Activated CD8-positive, alpha-beta memory T cell treated with anti-CD3 and anti-CD28 coated beads for 48 hours (primary cell): Measurements from ENCODE around the gene HLA-DQA1.
"Not testable (repeated sequence)": the region's sequence is repeated elsewhere in the genome, so short reads cannot be mapped to it uniquely, and the experiment has no call there.

Source experiments
- DNase-seq, 3 experiments: peaks; one replicate each; pipeline ENCODE4 v3.0.0-alpha.2; 2020; ENCODE audit warnings: low read depth in 2 of 3, low spot score in 2 of 3

Gene HLA-DQA1

GRCh38 chr6:32621372-32621771 lies 15.8 kb upstream of the HLA-DQA1 start:
- no peak for DNase-seq

DNA sequence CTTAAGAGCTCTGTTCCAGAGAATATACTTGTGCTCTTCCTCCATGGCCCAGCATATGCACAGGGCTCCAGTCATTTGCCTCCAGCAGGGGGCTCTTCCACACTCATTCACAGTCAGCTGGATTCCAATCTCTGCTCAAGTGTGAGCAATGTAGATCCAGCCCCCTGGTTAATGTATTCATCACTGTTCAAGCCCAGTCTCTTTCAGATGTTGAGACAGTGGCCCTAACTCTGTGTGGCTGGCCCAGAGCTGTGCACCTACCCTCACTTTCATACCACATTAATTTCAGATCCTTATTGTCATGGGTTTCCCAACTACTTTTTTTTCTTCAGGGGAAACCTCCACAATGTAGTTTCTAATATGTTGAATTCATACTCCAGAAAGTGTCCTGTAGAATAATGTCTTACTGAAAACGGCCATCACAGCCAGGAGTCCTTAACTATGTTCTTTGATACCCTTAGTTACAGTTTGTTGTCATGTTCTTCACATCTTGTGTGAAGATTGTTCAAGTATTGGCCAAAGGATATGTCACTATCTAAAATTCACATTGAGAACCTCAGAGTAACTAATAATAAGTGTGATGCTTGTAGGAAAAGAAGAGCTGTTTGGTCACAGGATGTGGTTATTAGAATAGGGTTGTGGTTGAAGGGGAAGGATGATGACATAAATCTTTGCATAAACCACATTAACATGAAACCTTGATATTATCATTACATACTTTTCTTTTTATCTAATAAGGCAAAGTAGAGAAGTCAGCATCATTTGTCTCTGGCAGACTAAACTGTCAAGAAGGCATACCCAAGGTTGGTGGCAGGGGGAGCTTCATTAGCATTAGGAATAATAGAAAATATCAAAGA lies 14.4 kb upstream of the HLA-DQA1 start:
- DNase-seq: no peak

GRCh38 chr6:32623693-32624092 lies 13.5 kb upstream of the HLA-DQA1 start:
- no peak for DNase-seq

- no peak for DNase-seq
Measured at GRCh38 chr6:32624565-32624964, 12.6 kb upstream of the HLA-DQA1 start.

- DNase-seq: no peak
Measured at GRCh38 chr6:32625137-32625536, 12.1 kb upstream of the HLA-DQA1 start.

GRCh38 chr6:32627249-32627648 lies 10.0 kb upstream of the HLA-DQA1 start:
- no peak for DNase-seq

GRCh38 chr6:32627831-32628230 lies 9.4 kb upstream of the HLA-DQA1 start:
- DNase-seq: no peak

- DNase-seq: not testable (repeated sequence)
Measured at GRCh38 chr6:32629793-32630192, 7.4 kb upstream of the HLA-DQA1 start.

- no peak for DNase-seq
Measured at GRCh38 chr6:32635526-32636123, 1.6 kb upstream of the HLA-DQA1 start.

- no peak for DNase-seq
Measured at GRCh38 chr6:32637883-32638282, 677 bp downstream of the HLA-DQA1 start.

GRCh38 chr6:32638532-32639219 lies 1.5 kb downstream of the HLA-DQA1 start:
- DNase-seq: no peak

GRCh38 chr6:32639440-32640394 lies 2.5 kb downstream of the HLA-DQA1 start:
- no peak for DNase-seq

- DNase-seq: no peak
Measured at GRCh38 chr6:32641122-32641521, 3.9 kb downstream of the HLA-DQA1 start.

DNA sequence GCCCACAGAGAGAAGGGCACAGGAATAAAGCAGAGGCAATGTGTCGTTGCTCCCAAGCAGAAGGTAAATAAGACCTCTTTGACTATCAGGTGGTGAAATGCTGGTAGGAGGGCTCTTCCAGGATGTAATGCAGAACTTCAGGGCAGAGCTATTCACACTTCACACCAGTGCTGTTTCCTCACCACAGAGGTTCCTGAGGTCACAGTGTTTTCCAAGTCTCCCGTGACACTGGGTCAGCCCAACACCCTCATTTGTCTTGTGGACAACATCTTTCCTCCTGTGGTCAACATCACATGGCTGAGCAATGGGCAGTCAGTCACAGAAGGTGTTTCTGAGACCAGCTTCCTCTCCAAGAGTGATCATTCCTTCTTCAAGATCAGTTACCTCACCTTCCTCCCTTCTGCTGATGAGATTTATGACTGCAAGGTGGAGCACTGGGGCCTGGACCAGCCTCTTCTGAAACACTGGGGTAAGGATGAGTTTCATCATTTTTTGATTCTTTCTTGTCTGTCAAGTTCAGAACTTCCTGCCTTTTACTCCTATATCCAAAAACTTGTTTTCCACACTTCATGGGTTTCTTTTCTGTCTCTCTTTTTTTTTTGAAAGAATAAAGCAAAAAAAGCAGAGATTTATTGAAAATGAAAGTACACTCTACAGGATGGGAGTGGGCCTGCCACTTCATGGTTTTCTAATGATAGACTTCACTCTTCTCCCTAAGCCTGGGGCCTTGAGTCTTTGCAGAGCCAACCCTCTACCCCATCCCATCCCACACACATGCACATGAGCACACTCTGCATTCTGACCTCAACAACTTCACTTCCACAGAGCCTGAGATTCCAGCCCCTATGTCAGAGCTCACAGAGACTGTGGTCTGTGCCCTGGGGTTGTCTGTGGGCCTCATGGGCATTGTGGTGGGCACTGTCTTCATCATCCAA lies 4.8 kb downstream of the HLA-DQA1 start:
- DNase-seq: not testable (repeated sequence)

- no peak for DNase-seq
Measured at GRCh38 chr6:32642720-32643106, 5.5 kb downstream of the HLA-DQA1 start.

DNA sequence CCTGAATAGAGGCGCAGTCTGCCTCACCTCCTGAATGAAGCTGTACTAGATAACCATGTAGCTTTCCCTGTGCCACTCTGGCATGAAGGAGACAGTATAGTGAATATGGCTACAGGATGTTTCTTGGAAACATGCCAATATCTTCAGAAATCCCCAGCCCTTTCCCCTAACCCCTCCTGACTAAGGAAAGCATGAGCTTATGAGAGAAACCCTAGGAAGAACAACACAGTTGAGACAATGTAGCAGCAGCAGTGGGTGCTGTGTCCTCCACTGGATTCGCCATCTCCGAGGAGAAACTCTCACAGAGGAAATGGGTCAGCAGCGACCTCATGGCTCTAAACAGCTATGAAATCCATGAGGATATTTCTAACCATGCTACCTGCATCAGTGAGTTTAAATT lies 6.7 kb downstream of the HLA-DQA1 start:
- no peak for DNase-seq

DNA sequence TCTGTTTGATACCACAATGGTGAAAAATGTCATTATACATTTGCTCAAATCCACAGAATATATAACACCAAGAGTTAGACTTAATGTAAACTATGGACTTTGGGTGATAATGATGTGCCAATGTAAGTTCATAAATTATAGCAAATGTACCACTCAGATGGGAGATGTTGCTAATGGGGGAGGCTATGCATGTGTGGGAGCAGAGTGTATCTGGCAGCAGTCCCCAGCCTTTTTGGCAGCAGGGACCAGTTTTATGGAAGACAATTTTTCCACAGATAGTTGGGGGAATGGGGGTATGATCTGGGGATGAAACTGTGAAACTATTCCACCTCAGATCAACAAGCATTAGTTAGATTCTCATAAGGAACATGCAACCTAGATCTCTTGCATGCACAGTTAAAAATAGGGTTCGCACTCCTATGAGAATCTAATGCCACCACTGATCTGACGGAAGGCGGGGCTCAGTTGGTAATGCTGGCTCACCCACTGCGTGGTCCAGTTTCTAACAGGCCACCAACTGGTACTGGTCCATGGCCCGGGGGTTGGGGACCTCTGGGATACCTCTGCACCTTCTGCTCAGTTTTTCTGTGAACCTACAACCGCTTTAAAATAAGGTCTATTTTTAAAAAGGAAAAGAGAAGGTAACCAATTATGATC lies 8.0 kb downstream of the HLA-DQA1 start:
- DNase-seq: no peak

DNA sequence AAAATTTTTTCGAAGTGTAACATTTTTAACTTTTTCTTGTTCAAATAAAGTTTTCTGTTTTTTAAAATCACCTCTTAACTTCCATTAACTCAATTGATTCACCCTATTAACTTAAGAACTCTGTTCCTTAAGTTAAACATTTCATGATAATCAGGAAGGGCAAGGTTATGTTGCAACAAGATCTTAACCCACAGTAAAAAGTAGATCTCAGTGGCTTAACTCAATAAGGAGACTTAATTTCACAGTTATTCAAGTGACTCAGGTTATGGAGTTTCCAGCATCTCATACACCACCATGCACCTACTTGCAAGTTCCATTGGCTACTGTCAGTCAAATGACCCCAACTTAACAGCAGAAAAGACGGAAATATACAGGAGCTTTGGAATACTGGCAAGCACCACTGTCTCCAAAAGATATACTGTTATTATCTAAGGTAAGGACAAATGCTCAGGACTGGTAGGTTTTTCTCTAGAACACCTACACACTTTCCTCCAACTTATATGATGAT lies 18.1 kb downstream of the HLA-DQA1 start:
- no peak for DNase-seq

GRCh38 chr6:32657329-32657728 lies 20.1 kb downstream of the HLA-DQA1 start:
- not testable (repeated sequence) for DNase-seq
